DOHH2 (cell line): Measurements from ENCODE around the gene OR2A25.

Source experiments
- H3F3A ChIP-seq: fragments of 200-600 bp; sonication (generic), shearing (Covaris generic); 2 replicates; pipeline ENCODE4 v1.6.0; 2016; ENCODE audit warnings: antibody characterized with exemption, mild to moderate bottlenecking; ENCODE audit not compliant: control insufficient read depth, insufficient read depth
- H3K27ac ChIP-seq: fragments of 200-600 bp; sonication (generic); 2 replicates; pipeline ENCODE4 v1.5.1; 2014; ENCODE audit warnings: low read depth, mild to moderate bottlenecking, low read length, moderate library complexity
- H3K27me3 ChIP-seq: fragments of 200-600 bp; sonication (generic); 2 replicates; pipeline ENCODE4 v1.6.1; 2014; ENCODE audit warnings: mild to moderate bottlenecking, low read length, mixed read lengths; ENCODE audit not compliant: control insufficient read depth
- H3K36me3 ChIP-seq: fragments of 200-600 bp; sonication (generic); 2 replicates; pipeline ENCODE4 v1.6.1; 2014; ENCODE audit warnings: mild to moderate bottlenecking, low read length, moderate library complexity, mixed read lengths; ENCODE audit not compliant: control insufficient read depth
- H3K4me1 ChIP-seq: fragments of 200-600 bp; sonication (generic); 2 replicates; pipeline ENCODE4 v1.6.1; 2014; ENCODE audit warnings: mild to moderate bottlenecking, low read length, mixed read lengths; ENCODE audit not compliant: control insufficient read depth
- H3K4me2 ChIP-seq: fragments of 200-600 bp; sonication (generic); 2 replicates; pipeline ENCODE4 v1.6.0; 2014; ENCODE audit warnings: mild to moderate bottlenecking, low read length, moderate library complexity
- H3K4me3 ChIP-seq: fragments of 200-600 bp; sonication (generic); 2 replicates; pipeline ENCODE4 v1.5.1; 2014; ENCODE audit warnings: mild to moderate bottlenecking, low read length, mixed read lengths
- H3K79me2 ChIP-seq: fragments of 200-600 bp; sonication (generic); 2 replicates; pipeline ENCODE4 v1.6.1; 2014; ENCODE audit warnings: mild to moderate bottlenecking, low read length, mixed read lengths; ENCODE audit not compliant: control insufficient read depth
- H3K9me2 ChIP-seq: fragments of 200-600 bp; sonication (generic); replicated peaks from 2 replicates; pipeline ENCODE4 v1.6.1; 2014; ENCODE audit warnings: mild to moderate bottlenecking, low read length, mixed read lengths; ENCODE audit not compliant: control insufficient read depth
- H3K9me3 ChIP-seq: fragments of 200-600 bp; sonication (generic); 2 replicates; pipeline ENCODE4 v1.6.1; 2014; ENCODE audit warnings: antibody characterized with exemption, low read length, mixed read lengths; ENCODE audit not compliant: control insufficient read depth, insufficient read depth
- H4K20me1 ChIP-seq: fragments of 200-600 bp; sonication (generic); 2 replicates; pipeline ENCODE4 v1.6.0; 2014; ENCODE audit warnings: low read depth, mild to moderate bottlenecking, antibody characterized with exemption, low read length, moderate library complexity; ENCODE audit not compliant: control insufficient read depth, insufficient read depth
- CTCF ChIP-seq: fragments of 200-600 bp; sonication (generic); IDR thresholded peaks from one replicate; pipeline ENCODE4 v1.5.1; 2014; ENCODE audit warnings: antibody characterized with exemption, mild to moderate bottlenecking, low read depth, low read length; ENCODE audit not compliant: poor library complexity, severe bottlenecking
- EZH2phosphoT487 ChIP-seq: fragments of 200-600 bp; sonication (generic); IDR thresholded peaks from 2 replicates; pipeline ENCODE4 v1.6.1; 2017; ENCODE audit warnings: borderline replicate concordance, mild to moderate bottlenecking, antibody characterized with exemption, low read length, moderate library complexity, mixed read lengths

The OR2A25 gene

GRCh38 chr7:144098776-144099175 lies 29.2 kb downstream of the OR2A25 start:
- Histone ChIP-seq H3K4me1 (no peaks in the 10 kb centered on the region), H3K9me3 (peaks cover 11% of the 10 kb centered on the region; the same call in 1 of the 2 replicates), H3F3A (no peaks in the 10 kb centered on the region), H3K79me2 (no peaks in the 10 kb centered on the region), H4K20me1 (no peaks in the 10 kb centered on the region), H3K27ac (no peak overlapping the region), H3K36me3 (no peaks in the 10 kb centered on the region), H3K4me2 (no peak overlapping the region), H3K9me2 (no peaks in the 10 kb centered on the region; the same call in 1 of the 2 replicates), H3K4me3 (no peak overlapping the region), H3K27me3 (no peaks in the 10 kb centered on the region)
- no peak for TF ChIP-seq EZH2phosphoT487
- no peak for TF ChIP-seq CTCF

GRCh38 chr7:144100607-144101006 lies 31.0 kb downstream of the OR2A25 start:
- Histone ChIP-seq H3F3A (no peaks in the 10 kb centered on the region), H3K4me2 (no peak overlapping the region), H3K4me3 (no peak overlapping the region), H3K9me3 (peaks cover 3% of the 10 kb centered on the region; the same call in 1 of the 2 replicates), H3K27ac (no peak overlapping the region), H3K9me2 (no peaks in the 10 kb centered on the region; the same call in 1 of the 2 replicates), H3K79me2 (no peaks in the 10 kb centered on the region), H3K27me3 (no peaks in the 10 kb centered on the region), H4K20me1 (no peaks in the 10 kb centered on the region), H3K36me3 (no peaks in the 10 kb centered on the region), H3K4me1 (no peaks in the 10 kb centered on the region)
- no peak for TF ChIP-seq EZH2phosphoT487
- no peak for TF ChIP-seq CTCF

GRCh38 chr7:144102041-144102440 lies 32.4 kb downstream of the OR2A25 start:
- no peak overlapping the region for H3K4me3 ChIP-seq
- H3K9me2 ChIP-seq: no peaks in the 10 kb centered on the region; the same call in 1 of the 2 replicates
- H4K20me1 ChIP-seq: no peaks in the 10 kb centered on the region
- H3K4me2 ChIP-seq: no peak overlapping the region
- H3K27me3 ChIP-seq: no peaks in the 10 kb centered on the region
- TF ChIP-seq CTCF (no peak), EZH2phosphoT487 (no peak)
- no peaks in the 10 kb centered on the region for H3F3A ChIP-seq
- H3K27ac ChIP-seq: no peak overlapping the region
- no peaks in the 10 kb centered on the region for H3K36me3 ChIP-seq
- H3K9me3 ChIP-seq: no peaks in the 10 kb centered on the region
- no peaks in the 10 kb centered on the region for H3K4me1 ChIP-seq
- H3K79me2 ChIP-seq: no peaks in the 10 kb centered on the region
